Body of pancreas (tissue), 4 donors: ENCODE measurements around the gene AGO3. TPM values are rescaled to one million over a fixed set of nuclear protein-coding genes. Genes with fewer than 3 reads are reported as not detected.

Source experiments
- ATAC-seq: fragments of 150-250 bp; one replicate; pipeline ENCODE4 v1.9.1; 2016
- DNase-seq, 4 donors: peaks; one replicate each; pipeline ENCODE4 v3.0.0-alpha.2; 2019
- H3K27ac ChIP-seq, 4 donors: fragments of 200-600 bp; sonication (generic); 1 replicate in 3 of 4; 2 replicates in 1 of 4; pipeline versions ENCODE4 v1.5.1 to v1.6.1; 2016 to 2019; ENCODE audit warnings: mild to moderate bottlenecking in 1 of 4, mixed read lengths in 1 of 4, moderate library complexity in 1 of 4
- H3K27me3 ChIP-seq, 2 donors: fragments of 200-600 bp; sonication (generic); one replicate each; pipeline ENCODE4 v1.6.0; 2016; ENCODE audit warnings: mild to moderate bottlenecking in 1 of 2
- H3K36me3 ChIP-seq, 2 donors: fragments of 200-600 bp; sonication (generic); replicated peaks in 1 of 2; 2 replicates each; pipeline ENCODE4 v1.5.1; 2016; ENCODE audit warnings: low read depth in 2 of 2; ENCODE audit not compliant: insufficient read depth in 1 of 2
- H3K4me1 ChIP-seq: fragments of 200-600 bp; sonication (generic); one replicate; pipeline ENCODE4 v1.6.0; 2016
- H3K4me3 ChIP-seq, 2 donors: fragments of 200-600 bp; sonication (generic); 1 replicate in 1 of 2; 2 replicates in 1 of 2; pipeline ENCODE4 v1.5.1; 2016 to 2019
- H3K9me3 ChIP-seq, 3 donors: fragments of 200-600 bp; sonication (generic); 1 replicate in 2 of 3; 2 replicates in 1 of 3; pipeline ENCODE4 v1.5.1; 2016
- POLR2A ChIP-seq, 3 donors: fragments of 450-650 bp; IDR thresholded peaks; one replicate each; pipeline ENCODE4 v1.6.1; 2016; ENCODE audit warnings: antibody characterized with exemption in 3 of 3, mild to moderate bottlenecking in 2 of 3
- WGBS, 2 donors: methylation state at CpG; one replicate each; pipeline ENCODE4 v1.1.5; 2017; 5-methylcytosine and 5-hydroxymethylcytosine counted together
- intact Hi-C: fragments of 100-400 bp; cut with DNase I; formaldehyde crosslinking; loops from one replicate; pipeline ENCODE4 v1.15.1; 2023
- total RNA-seq, 2 donors: library from RNA; depleted of rRNA; stranded (reverse); fragments of >200 nt; gene quantifications; one replicate each; pipeline ENCODE4 v1.1.0, GENCODE V29; 2016
- TF ChIP-seq, protein P1 (sequence below), 7 experiments: fragments of 450-650 bp in 4 of 7; fragments of 200-600 bp in 3 of 7; sonication (generic) in 3 of 7; IDR thresholded peaks; one replicate each; pipeline ENCODE4 v1.5.1; 2016 to 2019; ENCODE audit warnings: antibody characterized with exemption in 7 of 7

The AGO3 gene
- total RNA-seq, 2 donors from 2014 or later: 10.9 to 12.2 TPM

DNA sequence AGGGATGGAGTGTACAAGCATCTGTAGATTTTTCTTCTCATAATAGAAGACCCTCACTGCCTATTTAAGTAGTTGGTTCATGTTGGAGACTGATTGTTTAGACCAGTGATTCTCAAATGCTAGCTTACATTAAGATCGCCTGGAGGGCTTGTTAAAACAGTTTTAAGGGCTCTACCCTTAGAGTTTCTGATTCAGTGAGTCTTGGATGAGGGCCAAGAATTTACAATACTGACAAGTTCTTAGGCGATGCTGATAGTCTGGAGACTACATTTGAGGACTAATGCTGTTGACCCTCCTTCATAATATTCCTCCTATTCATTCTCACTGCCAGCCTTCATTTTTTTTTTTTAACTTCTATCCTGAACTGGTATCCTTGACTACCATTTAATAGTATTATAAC, 15.2 kb upstream of the AGO3 start:
- Histone ChIP-seq H3K27ac (no peak overlapping the region), H3K36me3 (peaks cover 0 to 38% of the 10 kb centered on the region in 2 donors), H3K4me3 (no peak overlapping the region), H3K27me3 (no peaks in the 10 kb centered on the region), H3K4me1 (no peaks in the 10 kb centered on the region), H3K9me3 (no peaks in the 10 kb centered on the region)
- intact Hi-C loops: no loop called here
- no peak for ATAC-seq
- no peak for TF ChIP-seq POLR2A (IDR thresholded peaks at IDR 0.05)
- TF ChIP-seq, protein P1, sequence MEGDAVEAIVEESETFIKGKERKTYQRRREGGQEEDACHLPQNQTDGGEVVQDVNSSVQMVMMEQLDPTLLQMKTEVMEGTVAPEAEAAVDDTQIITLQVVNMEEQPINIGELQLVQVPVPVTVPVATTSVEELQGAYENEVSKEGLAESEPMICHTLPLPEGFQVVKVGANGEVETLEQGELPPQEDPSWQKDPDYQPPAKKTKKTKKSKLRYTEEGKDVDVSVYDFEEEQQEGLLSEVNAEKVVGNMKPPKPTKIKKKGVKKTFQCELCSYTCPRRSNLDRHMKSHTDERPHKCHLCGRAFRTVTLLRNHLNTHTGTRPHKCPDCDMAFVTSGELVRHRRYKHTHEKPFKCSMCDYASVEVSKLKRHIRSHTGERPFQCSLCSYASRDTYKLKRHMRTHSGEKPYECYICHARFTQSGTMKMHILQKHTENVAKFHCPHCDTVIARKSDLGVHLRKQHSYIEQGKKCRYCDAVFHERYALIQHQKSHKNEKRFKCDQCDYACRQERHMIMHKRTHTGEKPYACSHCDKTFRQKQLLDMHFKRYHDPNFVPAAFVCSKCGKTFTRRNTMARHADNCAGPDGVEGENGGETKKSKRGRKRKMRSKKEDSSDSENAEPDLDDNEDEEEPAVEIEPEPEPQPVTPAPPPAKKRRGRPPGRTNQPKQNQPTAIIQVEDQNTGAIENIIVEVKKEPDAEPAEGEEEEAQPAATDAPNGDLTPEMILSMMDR (IDR thresholded peaks at IDR 0.05): no peak
- no peak for DNase-seq
- 53 to 78% methylated on average over 2 of the region's 2 CpGs for WGBS, 2 donors

DNA sequence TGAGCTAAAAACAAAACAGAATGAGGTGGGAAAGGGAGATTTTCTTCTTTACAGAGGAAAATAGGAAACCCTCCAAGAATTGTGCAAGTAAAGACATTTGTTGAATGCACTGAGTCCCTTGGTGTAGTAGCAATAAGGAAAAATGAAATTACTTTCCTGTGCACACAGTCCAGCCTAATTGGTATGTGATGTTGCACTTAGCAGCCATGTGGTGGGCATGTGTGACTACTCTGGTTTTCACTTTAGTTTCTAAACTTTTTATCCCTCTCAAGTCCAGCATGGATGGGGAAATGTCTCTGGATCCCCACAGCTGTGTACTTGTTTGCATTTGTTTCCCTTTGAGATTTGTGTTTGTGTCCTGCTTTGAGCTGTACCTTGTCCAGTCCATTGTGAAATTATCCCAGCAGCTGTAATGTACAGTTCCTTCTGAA, 7.1 kb upstream of the AGO3 start:
- no peaks in the 10 kb centered on the region for H3K4me1 ChIP-seq
- TF ChIP-seq, protein P1 (IDR thresholded peaks at IDR 0.05): no peak
- TF ChIP-seq POLR2A (IDR thresholded peaks at IDR 0.05): no peak
- intact Hi-C loops: no loop called here
- H3K27ac ChIP-seq: no peak overlapping the region
- no peaks in the 10 kb centered on the region for H3K27me3 ChIP-seq
- H3K36me3 ChIP-seq: peaks cover 0 to 14% of the 10 kb centered on the region in 2 donors
- H3K4me3 ChIP-seq: no peak overlapping the region
- no peak for ATAC-seq
- no peak for DNase-seq
- no peaks in the 10 kb centered on the region for H3K9me3 ChIP-seq

DNA sequence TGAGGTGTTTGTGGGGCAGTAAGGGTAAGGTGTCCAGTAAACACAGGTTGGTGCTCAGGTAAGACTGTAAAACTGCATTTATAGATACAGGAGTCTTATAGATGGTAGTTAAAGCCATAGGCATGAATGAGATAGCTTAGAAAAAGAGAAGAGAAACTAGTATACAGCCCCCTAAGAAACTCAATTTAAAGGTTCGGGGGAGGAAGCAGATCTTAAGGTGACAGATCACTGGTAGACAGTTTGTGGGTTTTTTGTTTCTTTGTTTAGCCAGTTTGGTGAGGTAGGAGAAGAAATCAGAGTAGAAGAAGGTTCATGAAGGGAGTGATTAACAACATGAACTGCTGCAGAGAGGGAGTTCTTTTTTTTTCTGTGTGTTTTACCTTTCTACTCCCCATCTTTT, 6.1 kb upstream of the AGO3 start:
- no peak for ATAC-seq
- TF ChIP-seq POLR2A (IDR thresholded peaks at IDR 0.05): no peak
- TF ChIP-seq, protein P1 (IDR thresholded peaks at IDR 0.05): no peak
- no peak overlapping the region for H3K27ac ChIP-seq
- H3K9me3 ChIP-seq: no peaks in the 10 kb centered on the region
- H3K4me3 ChIP-seq: no peak overlapping the region
- DNase-seq: no peak
- H3K4me1 ChIP-seq: peaks cover 6% of the 10 kb centered on the region
- 90 to 92% methylated on average over 1 of the region's 1 CpG for WGBS, 2 donors
- H3K27me3 ChIP-seq: no peaks in the 10 kb centered on the region
- intact Hi-C loops: no loop called here
- H3K36me3 ChIP-seq: peaks cover 0 to 4% of the 10 kb centered on the region in 2 donors

DNA sequence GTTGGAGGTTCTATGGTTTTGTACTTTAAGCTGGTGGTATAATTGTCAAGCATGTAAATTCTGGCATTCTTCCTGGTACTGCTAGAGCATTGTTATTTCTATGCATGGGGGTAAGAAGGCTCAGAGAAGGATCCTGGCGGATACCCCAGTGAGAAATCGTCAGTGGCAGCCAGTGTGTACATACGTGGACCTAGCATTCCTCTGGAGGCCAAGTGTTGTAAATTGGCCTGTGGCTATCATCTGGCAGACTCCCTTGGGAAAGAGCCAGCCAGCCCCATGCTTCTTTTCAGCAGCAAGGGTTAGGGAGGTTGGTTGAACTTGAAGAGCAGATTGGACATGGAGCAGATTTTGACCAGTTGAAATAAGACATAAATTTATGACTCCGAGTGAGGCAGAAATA, 5.2 kb upstream of the AGO3 start:
- Histone ChIP-seq H3K36me3 (no peaks in the 10 kb centered on the region), H3K27ac (no peak overlapping the region), H3K4me3 (no peak overlapping the region), H3K27me3 (no peaks in the 10 kb centered on the region), H3K9me3 (no peaks in the 10 kb centered on the region), H3K4me1 (peaks cover 11% of the 10 kb centered on the region)
- no peak for TF ChIP-seq POLR2A (IDR thresholded peaks at IDR 0.05)
- DNase-seq (peak; percentile 35 to 74 (median 42)), ATAC-seq (no peak)
- WGBS, 2 donors: 29 to 36% methylated on average over 4 of the region's 4 CpGs
- intact Hi-C loops: no loop called here

DNA sequence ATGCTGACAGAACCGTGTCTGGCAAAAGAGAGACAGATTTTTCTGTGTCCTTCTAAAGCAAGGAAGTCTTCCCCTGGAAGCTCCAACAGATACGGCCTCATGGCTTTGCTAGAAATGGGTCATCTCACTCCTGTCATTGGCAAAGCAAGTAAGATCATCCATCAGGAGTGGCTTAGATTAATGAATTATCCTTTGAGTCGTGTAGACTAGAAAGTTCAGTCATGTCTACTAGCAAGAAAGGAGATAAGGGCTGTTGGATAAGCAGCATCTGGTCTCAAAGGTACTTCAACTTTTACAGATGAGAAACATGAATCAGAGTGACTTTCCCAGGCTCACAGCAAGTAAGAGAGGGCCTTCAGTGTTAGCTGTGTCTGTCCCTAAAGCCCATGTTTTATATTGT, 3.4 kb upstream of the AGO3 start:
- intact Hi-C loops: no loop called here
- TF ChIP-seq POLR2A (IDR thresholded peaks at IDR 0.05): no peak
- TF ChIP-seq, protein P1 (IDR thresholded peaks at IDR 0.05): no peak
- no peak for DNase-seq

More for the DNA sequence above, 3.4 kb upstream of the AGO3 start:
- H3K27ac ChIP-seq: no peak overlapping the region
- WGBS, 2 donors: 50 to 54% methylated on average over 3 of the region's 3 CpGs
- no peak overlapping the region for H3K4me3 ChIP-seq
- no peaks in the 10 kb centered on the region for H3K9me3 ChIP-seq
- ATAC-seq: no peak
- no peaks in the 10 kb centered on the region for H3K27me3 ChIP-seq
- peaks cover 17% of the 10 kb centered on the region for H3K4me1 ChIP-seq
- no peaks in the 10 kb centered on the region for H3K36me3 ChIP-seq
